Fibroblast of gingiva (primary cell): ENCODE results near the gene SMYD3.
A peak's percentile ranks its signal among the peaks of the same experiment; 100 is the strongest.
"Not testable (repeated sequence)": the region's sequence is repeated elsewhere in the genome, so short reads cannot be mapped to it uniquely, and the experiment has no call there.

Experiments used
- DNase-seq: peaks from one replicate; pipeline ENCODE4 v3.0.0-alpha.2; 2011; ENCODE audit warnings: low read depth

SMYD3 gene

DNA sequence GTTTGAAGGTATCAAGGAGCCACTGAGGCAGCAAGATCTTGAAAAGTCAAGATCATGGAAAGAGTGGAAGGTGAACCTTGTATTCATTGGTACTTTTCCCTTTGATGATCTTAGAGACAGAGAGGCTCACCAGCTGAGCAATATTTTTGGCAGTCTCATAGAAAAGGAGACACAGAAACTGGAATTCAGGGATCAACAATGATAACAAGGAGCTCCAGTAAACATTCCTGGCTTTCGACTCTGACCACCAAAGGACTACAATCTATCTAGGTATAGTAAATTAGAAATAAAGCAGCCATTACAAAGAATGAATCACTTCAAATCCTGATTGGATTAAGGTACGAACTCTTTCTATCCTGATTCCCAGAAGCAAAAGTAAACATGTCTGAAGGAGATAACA is 736.9 kb downstream of the SMYD3 start:
- no peak for DNase-seq

DNA sequence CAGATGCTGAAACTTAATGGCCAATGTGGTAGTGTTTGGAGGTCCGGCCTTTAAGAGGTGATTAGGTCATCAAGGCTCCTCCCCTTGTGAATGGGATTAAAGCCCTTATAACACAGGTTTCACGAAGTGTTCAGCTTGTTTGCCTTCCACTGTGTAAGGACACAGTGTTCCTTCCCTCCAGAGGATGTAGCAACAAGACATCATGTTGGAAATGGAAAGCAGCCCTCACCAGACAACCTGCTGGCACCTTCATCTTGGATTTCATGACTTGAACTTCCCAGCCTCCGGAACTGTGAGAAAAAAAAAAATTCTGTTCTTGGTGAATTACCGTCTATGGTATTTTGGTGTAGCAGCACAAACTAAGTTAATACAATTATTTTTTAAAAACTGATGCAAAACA is 738.5 kb downstream of the SMYD3 start:
- no peak for DNase-seq

GRCh38 chr1:245765230-245766000 is 741.7 kb downstream of the SMYD3 start:
- no peak for DNase-seq

DNA sequence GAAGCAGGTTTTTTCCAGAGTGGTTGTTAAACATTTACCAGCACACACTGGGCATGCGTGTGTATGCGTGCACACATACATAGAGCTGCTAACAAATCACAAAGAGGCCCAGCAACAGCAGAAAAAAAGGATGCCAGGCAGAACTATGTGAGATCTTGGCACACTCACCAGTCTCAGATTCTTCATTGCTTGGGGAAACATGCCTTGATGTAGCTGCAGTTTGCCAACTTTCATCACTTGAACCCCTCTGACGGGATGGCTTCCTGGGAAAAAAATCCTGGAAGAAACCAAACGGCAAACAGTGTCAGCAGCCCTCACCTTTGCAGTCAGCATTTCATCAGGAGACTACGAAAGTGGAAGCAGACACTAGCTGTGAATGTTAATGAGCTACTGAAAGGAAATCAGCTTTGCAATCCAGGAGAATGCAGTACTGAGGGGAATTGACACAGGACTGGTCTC is 743.2 kb downstream of the SMYD3 start:
- DNase-seq, result no peak

GRCh38 chr1:245762396-245762910 is 744.6 kb downstream of the SMYD3 start:
- no peak for DNase-seq

- DNase-seq, result no peak
These were observed 746.8 kb downstream of the SMYD3 start for GRCh38 chr1:245760301-245760700.

DNA sequence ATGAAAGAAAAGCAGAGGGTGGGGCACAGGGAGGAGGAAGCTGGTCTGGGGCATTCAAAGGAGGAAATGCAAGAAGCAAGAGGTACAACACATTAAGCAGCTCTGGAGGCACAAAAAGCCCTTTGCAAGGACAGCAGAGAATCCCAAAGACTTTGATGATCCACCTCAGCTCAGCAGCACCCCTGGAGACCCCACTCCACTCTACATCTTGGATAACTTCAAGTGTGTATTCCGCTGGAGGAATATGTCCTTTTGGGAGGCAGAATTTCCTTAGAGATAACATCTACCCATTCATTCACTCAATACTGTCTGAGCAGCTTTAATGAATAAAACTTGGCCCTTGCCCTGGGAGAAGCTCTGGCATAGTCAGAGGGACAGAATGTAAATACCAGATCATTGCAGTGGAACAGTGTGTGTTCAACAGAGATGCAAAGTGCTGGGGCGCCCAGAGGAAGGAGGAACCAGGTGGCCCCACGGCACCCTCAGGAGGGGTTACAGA is 752.6 kb downstream of the SMYD3 start:
- no peak for DNase-seq

DNA sequence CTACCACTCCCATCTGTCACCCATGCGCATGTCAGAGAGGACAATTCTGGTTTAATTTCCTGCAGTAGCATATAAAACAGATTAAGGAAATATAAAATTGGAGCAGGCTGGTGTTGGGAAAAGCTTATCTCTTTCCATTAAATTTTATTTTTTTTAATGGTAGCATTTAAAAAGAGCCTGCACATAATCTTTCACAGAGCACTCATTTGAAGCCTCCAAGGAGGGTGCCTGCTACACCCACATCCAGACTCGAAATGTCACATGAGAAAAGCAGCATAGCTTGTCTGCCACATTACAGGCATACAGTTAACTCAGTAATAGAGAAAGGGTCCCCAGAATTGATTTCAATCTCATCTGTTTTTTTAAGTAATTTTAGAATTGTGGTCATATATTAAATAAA is 753.3 kb downstream of the SMYD3 start:
- DNase-seq, result no peak

DNA sequence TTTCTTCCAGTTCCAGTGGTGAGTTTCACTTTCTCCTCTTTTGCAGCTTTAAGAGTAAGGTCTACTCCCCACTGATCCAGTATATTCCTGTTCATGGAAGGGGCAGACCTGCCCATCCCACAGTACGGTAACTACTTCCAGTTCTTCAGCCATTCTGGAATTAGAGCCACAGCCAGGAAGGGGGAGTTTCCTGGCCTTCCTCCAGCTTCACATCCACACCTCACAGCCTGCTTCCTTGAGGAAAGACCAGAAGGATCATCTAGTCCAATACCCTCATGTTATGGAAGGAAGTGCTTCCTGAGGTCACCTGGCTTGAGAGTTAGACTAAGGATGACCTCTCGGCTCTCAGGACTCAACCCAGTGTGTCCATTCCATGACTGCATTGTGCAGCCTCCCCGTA is 754.5 kb downstream of the SMYD3 start:
- no peak for DNase-seq

DNA sequence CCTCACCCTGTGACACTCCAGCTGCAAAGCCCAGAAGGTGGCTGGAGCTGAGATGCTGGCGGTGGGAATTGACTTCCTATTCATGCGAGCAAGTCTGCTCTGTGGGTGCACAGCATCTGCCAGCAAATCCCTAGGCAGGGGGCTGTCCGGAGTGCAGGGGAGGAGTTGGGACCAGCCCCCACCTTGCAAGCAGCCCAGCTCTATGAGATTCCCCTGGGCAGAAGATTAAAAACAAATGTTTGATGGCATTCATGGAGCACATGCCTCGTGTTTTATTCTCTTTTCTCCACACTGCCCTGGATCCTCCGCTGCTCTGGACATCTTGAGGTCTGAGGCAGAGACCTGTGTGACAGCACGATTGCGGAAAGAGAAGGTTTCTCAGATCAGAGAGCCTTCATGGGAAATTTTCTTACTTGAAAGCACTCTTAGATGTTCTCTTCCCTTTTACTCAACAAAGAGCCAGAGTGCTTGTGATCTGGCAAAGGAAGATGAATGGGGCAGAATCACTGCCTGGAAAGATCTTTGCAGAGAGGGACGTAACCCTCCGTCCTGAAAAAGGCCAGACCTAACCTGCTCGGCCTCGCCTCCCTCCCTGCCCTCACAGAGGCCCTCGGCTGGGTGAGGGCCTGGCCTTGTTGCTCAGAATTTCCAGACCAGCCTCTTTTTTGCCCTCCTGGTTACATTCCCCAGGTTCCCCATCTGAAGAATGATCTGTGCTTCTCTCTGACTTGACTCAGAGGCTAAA is 755.2 kb downstream of the SMYD3 start:
- peak; percentile 54 for DNase-seq

DNA sequence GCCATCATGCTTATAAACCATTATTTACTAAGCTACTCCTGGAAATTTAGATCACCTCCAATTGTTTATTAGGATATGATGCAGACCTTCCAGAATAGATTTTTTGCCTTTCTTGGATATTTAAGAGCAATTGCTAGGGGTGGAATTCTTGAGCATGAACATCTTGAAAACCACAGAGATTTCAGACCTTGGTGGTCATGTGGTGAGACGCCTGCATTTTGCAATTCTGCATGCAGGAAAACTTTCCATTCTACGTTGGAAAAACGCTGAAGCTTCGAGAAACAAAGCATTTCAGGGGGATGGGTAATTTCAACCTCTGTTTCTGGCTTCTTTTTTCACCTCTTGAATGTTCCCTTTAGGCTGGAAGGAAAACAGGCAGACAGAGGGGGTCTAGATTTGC is 756.0 kb downstream of the SMYD3 start:
- DNase-seq, result peak; percentile 72

- peak; percentile 28 for DNase-seq
These were observed 756.8 kb downstream of the SMYD3 start for GRCh38 chr1:245750261-245750660.

- DNase-seq, result no peak
These were observed 758.0 kb downstream of the SMYD3 start for GRCh38 chr1:245749053-245749452.

DNA sequence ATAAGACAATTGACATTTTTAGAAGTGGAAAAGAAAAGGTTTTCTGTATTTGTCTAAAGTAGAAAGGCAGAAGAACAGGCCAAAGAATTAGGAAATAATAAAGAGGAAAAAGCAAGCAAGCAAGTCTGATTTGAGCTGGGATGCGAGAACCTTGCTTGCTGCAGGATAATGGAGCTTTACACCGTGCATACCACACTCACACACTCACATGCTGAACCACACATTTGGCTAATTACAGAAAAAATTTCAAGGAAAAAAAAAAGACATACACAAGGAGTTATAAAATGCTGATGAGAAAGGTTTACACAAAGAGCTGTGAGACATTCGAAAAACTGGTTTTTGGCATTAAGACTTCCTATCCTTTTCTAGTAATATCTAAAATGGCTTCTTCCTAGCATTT is 758.4 kb downstream of the SMYD3 start:
- no peak for DNase-seq

GRCh38 chr1:245748240-245748639 is 758.8 kb downstream of the SMYD3 start:
- peak; percentile 4 for DNase-seq

DNA sequence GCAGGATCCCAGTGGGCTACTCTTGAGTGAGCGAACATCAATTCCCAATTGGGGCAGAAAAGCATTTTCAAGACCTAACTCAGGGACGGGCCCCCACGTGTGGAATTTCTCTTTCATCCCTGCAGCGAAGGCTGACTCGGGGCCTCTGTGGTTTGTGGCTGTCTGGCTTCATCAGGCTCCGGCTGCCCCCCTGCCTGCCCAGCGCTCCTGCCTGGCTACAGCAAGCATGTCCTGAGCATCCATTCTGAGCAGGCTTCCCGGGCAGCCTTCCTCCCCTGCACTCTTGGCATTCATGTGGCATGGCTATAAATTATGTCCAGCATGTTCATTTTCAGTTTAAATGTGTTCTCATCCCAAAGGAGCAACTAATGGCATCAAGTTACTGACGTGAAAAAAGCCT is 764.2 kb downstream of the SMYD3 start:
- no peak for DNase-seq

DNA sequence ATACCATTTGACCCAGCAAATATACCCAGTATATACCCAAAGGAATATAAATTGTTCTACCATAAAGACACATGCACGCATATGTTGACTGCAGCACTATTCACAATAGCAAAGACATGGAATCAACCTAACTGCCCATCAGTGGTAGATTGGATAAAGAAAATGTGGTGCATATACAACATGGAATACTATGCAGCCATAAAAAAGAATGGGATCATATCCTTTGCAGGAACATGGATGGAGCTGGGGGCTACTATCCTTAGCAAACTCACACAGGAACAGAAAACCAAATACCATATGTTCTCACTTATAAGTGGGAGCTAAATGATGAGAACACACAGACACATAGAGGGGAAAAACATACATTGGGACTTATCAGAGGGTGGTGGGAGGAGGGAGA is 766.7 kb downstream of the SMYD3 start:
- DNase-seq, result not testable (repeated sequence)

DNA sequence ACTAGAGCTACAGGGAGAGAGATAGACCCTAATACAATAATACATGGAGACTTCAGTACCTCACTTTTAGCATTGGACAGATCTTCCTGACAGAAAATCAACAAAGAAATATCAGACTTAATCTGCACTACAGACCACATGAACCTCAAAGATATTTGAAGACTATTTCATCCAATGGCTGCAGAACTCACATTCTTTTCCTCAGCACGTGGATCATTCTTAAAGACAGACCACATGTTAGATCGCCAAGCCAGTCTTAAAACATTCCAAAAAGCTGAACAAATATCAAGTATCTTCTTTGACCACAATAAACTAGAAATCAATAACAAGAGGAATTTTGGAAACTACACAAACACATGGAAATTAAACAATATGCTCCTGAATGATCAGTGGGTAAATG is 776.3 kb downstream of the SMYD3 start:
- DNase-seq, result no peak

GRCh38 chr1:245728035-245728434 is 779.0 kb downstream of the SMYD3 start:
- DNase-seq, result not testable (repeated sequence)

GRCh38 chr1:245721488-245721887 is 785.6 kb downstream of the SMYD3 start:
- DNase-seq, result no peak

DNA sequence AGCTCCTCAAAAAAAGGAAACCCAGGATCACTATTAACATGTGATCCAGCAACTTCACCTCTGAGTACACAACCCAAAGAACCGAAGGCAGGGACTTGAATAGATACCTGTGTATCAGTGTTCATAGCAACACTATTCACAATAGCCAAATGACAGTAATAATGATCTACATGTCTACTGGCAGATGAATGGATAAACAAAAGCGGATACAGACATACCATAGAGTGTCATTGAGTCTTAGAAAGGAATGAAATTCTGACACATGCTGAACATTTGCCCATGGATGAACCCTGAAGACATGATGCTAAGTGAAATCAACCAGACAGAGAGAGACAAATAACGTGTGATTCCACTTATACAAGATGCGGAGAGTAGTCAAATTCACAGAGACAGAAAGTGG is 788.1 kb downstream of the SMYD3 start:
- DNase-seq, result no peak

DNA sequence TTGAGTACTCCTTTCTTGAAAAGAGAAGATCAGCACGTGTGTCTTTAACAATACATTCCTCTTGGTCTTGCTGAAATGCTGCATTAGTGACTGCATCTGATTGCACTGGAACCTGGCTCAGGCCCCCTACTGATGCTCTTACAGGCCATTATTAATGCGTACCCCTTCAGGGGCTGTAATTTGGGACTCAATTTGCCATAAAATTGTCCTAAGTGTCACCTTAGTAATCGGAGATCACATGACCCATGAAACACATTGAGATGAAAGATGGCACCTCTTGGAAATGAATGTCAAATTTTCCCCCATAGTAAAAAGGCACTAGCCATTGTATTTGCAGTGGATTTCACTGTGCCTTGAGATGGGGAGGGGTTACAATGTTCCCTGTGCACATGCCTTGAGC is 789.0 kb downstream of the SMYD3 start:
- DNase-seq, result no peak

GRCh38 chr1:245717611-245718010 is 789.5 kb downstream of the SMYD3 start:
- no peak for DNase-seq
